ENCODE data around the gene ZNF492. TPM values are rescaled to one million over a fixed set of nuclear protein-coding genes. Genes with fewer than 3 reads are reported as not detected.

The ZNF492 gene
- total RNA-seq, 1 donor from 2014 or later = not detected

DNA sequence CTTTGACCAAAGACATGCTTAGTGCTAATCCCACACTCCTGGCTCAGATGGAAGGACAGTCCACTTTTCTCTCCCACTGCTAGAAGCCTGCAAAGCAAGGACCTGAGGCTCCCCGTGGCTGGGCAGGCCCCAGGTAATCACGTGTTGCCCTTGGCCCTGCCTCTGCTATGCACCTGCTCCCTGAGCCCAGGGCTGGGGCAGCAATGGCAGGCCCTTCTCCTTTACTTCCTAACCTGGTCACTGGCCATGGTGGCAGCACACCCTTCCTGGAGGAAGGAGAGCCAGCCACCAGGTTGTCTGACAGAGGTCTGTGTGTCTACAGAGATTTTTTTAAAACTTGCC is 27.9 kb upstream of the ZNF492 start:
- no peaks in the 10 kb centered on the region for H3K36me3 Mint-ChIP-seq
- Histone ChIP-seq H3K36me3 (no peaks in the 10 kb centered on the region), H3K9ac (no peak overlapping the region), H3K27me3 (no peaks in the 10 kb centered on the region), H3K27ac (no peak overlapping the region), H3K4me3 (no peak overlapping the region), H4K20me1 (ENCODE audit: low read depth) (no peaks in the 10 kb centered on the region), H3K79me2 (ENCODE audit: low read depth) (no peaks in the 10 kb centered on the region), H3F3A (ENCODE audit: low read depth) (no peaks in the 10 kb centered on the region), H3K4me1 (no peaks in the 10 kb centered on the region), H3K9me3 (ENCODE audit: low read depth) (peaks cover 11% of the 10 kb centered on the region), H3K4me2 (no peak overlapping the region), H2AFZ (replicated peaks) (no peak overlapping the region)
- no peak overlapping the region for H3K27ac Mint-ChIP-seq
- H3K9me3 Mint-ChIP-seq = peaks cover 72% of the 10 kb centered on the region
- TF ChIP-seq, protein P1, sequence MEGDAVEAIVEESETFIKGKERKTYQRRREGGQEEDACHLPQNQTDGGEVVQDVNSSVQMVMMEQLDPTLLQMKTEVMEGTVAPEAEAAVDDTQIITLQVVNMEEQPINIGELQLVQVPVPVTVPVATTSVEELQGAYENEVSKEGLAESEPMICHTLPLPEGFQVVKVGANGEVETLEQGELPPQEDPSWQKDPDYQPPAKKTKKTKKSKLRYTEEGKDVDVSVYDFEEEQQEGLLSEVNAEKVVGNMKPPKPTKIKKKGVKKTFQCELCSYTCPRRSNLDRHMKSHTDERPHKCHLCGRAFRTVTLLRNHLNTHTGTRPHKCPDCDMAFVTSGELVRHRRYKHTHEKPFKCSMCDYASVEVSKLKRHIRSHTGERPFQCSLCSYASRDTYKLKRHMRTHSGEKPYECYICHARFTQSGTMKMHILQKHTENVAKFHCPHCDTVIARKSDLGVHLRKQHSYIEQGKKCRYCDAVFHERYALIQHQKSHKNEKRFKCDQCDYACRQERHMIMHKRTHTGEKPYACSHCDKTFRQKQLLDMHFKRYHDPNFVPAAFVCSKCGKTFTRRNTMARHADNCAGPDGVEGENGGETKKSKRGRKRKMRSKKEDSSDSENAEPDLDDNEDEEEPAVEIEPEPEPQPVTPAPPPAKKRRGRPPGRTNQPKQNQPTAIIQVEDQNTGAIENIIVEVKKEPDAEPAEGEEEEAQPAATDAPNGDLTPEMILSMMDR (IDR thresholded peaks at IDR 0.05) = no peak
- TF ChIP-seq EZH2phosphoT487 (IDR thresholded peaks at IDR 0.05) (no peak), EZH2 (IDR thresholded peaks at IDR 0.05) (no peak)
- no peak overlapping the region for H3K4me3 Mint-ChIP-seq
- H3K4me1 Mint-ChIP-seq = no peaks in the 10 kb centered on the region
- no peak for DNase-seq (ENCODE audit: low spot score)
- peaks cover 10% of the 10 kb centered on the region for H3K27me3 Mint-ChIP-seq (ENCODE audit: insufficient read depth, low read depth)

DNA sequence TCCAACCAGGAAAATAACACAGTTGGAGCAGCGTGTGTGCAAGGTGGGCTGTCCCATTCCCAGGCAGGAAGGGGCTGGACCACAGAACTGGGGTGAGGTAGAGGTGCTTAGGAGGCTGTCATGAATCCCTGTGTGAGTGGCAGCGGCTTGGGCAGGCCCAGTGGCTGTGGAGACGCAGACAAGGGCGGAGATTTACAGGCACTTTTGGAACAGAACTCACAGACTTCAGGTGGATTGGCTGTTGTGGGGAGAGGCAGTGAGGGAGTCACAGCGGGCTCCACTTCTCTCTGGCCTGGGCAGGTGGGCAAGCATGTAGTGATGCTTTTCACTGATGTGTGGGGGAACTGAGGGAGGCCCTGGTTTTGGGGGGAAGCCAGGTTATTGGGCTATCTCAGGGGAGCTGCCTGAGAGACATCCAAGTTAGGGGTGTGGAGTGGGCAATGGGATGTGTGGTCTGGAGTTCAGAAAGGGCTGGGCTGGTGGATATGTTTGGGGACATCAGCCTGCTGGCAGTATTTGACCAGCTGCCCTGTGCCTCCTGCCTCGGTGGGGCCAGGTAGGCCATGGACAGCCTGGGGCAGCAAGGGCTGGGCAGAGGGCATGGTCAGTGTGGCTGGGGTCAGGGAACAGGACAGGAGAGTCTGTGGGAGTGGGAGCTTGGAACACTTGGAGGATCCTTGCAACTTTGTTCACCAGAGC is 27.0 kb upstream of the ZNF492 start:
- Histone ChIP-seq H3F3A (ENCODE audit: low read depth) (no peaks in the 10 kb centered on the region), H4K20me1 (ENCODE audit: low read depth) (no peaks in the 10 kb centered on the region), H3K4me2 (no peak overlapping the region), H3K4me1 (no peaks in the 10 kb centered on the region), H2AFZ (replicated peaks) (no peak overlapping the region), H3K9me3 (ENCODE audit: low read depth) (peaks cover 11% of the 10 kb centered on the region), H3K4me3 (no peak overlapping the region), H3K79me2 (ENCODE audit: low read depth) (no peaks in the 10 kb centered on the region), H3K27me3 (no peaks in the 10 kb centered on the region), H3K36me3 (no peaks in the 10 kb centered on the region), H3K9ac (no peak overlapping the region), H3K27ac (no peak overlapping the region)
- Mint-ChIP-seq H3K27ac (no peak overlapping the region), H3K36me3 (no peaks in the 10 kb centered on the region), H3K27me3 (ENCODE audit: insufficient read depth, low read depth) (peaks cover 10% of the 10 kb centered on the region), H3K4me3 (no peak overlapping the region), H3K4me1 (no peaks in the 10 kb centered on the region), H3K9me3 (peaks cover 79% of the 10 kb centered on the region)
- no peak for DNase-seq (ENCODE audit: low spot score)
- TF ChIP-seq EZH2phosphoT487 (IDR thresholded peaks at IDR 0.05) (no peak), EZH2 (IDR thresholded peaks at IDR 0.05) (no peak)
- TF ChIP-seq, protein P1 (IDR thresholded peaks at IDR 0.05) = no peak

DNA sequence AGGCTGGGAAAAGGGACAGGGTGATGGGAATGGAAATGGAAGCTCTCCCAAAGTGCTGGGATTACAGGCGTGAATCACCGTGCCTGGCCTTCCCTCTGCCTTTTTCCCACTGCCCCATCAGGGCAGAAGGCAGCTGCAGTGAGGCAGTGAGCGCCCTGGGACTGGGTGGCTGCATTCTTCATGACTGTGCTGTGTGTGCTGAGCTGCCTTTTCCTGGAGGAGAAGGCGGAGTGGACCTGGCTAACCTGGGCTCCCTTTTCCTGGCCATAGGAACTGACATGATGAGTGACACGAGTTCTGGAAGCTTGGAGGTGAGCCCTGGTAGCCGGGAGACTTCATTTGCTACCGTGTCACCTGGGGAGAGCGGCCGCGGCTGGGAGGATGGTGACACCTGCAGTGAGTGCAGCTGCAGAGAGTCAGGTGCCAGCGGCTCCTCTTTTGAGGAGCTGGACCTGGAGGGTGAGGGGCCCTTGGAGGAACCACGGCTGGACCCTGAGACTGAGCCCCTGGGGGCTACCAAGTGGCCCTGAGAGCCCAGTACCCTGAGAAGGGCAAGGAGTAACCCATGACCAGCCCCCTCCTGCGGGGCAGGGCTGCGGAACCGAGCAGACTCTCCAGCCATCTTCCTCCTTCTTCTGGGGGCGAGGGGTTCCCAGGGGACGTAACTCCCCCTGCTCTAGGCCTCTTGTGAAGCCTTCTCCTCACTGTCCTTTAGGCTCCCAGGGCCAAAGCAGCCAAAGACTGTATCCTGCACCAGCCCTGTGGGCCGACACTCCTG is 26.3 kb upstream of the ZNF492 start:
- peaks cover 81% of the 10 kb centered on the region for H3K9me3 Mint-ChIP-seq
- H3K9me3 ChIP-seq (ENCODE audit: low read depth) = peaks cover 14% of the 10 kb centered on the region
- no peaks in the 10 kb centered on the region for H3K79me2 ChIP-seq (ENCODE audit: low read depth)
- peaks cover 10% of the 10 kb centered on the region for H3K27me3 Mint-ChIP-seq (ENCODE audit: insufficient read depth, low read depth)
- no peaks in the 10 kb centered on the region for H3K4me1 ChIP-seq
- TF ChIP-seq EZH2 (IDR thresholded peaks at IDR 0.05) (no peak), EZH2phosphoT487 (IDR thresholded peaks at IDR 0.05) (no peak)
- TF ChIP-seq, protein P1 (IDR thresholded peaks at IDR 0.05) = no peak
- H3K27ac Mint-ChIP-seq = no peak overlapping the region
- H3K27me3 ChIP-seq = no peaks in the 10 kb centered on the region
- no peaks in the 10 kb centered on the region for H3K36me3 Mint-ChIP-seq
- H3K9ac ChIP-seq = no peak overlapping the region
- H3K4me2 ChIP-seq = no peak overlapping the region
- H3F3A ChIP-seq (ENCODE audit: low read depth) = no peaks in the 10 kb centered on the region
- no peaks in the 10 kb centered on the region for H3K36me3 ChIP-seq
- no peak overlapping the region for H3K4me3 Mint-ChIP-seq
- no peak overlapping the region for H3K4me3 ChIP-seq
- no peaks in the 10 kb centered on the region for H3K4me1 Mint-ChIP-seq
- no peaks in the 10 kb centered on the region for H4K20me1 ChIP-seq (ENCODE audit: low read depth)
- H3K27ac ChIP-seq = no peak overlapping the region
- H2AFZ ChIP-seq (replicated peaks) = no peak overlapping the region
- no peak for DNase-seq (ENCODE audit: low spot score)
